Inflammatory macrophage (primary cell): ENCODE data around the gene ADAM8.

Source experiments
- DNase-seq, 2 donors: peaks; one replicate each; pipeline ENCODE4 v3.0.0-alpha.2; 2020 to 2022

Gene ADAM8

DNA sequence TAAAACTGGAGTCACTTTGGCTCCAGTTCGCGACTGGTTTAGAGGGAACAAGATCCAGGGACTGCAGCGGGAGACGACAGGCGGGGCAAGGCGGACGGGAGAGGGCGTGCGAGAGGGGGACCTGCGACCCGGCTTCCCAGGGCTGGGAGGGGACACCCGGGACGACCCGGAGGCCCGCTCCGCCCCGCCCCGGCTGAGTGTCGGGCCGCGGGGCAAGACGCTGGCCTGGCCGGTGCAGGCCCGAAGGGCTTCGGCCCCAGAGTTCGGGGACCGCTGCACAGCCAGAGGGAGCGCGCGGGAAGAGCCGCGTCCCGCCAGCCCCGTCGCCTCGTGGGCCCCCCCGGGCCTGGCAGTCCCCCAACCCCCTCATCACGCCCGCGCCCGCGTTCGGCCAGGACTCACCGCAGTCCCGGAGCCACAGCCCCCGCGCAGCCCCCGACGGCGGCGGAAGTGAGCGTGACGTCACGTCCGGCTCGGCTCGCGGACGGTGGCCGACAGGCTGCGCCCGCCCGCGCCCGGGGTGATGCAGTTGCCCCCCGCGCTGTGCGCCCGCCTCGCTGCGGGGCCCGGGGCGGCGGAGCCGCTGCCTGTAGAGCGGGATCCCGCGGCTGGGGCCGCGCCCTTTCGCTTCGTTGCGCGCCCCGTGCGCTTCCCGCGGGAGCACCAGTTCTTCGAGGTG is 31.9 kb upstream of the ADAM8 start, which contains the start of the genes TUBGCP2 and ZNF511:
Gene TUBGCP2 (minus strand): TSS at position 452 of the 679 bp plus-strand sequence. CDS start 5,931 bp downstream, outside the sequence.
Gene ZNF511 (plus strand): TSS at position 494 of the 679 bp plus-strand sequence. CDS start 30 bp downstream, at position 524.
- peak; percentile 86 to 92 for DNase-seq

- peak; percentile 25 to 53 for DNase-seq
Measured at GRCh38 chr10:133307776-133308420, 31.2 kb upstream of the ADAM8 start.

DNA sequence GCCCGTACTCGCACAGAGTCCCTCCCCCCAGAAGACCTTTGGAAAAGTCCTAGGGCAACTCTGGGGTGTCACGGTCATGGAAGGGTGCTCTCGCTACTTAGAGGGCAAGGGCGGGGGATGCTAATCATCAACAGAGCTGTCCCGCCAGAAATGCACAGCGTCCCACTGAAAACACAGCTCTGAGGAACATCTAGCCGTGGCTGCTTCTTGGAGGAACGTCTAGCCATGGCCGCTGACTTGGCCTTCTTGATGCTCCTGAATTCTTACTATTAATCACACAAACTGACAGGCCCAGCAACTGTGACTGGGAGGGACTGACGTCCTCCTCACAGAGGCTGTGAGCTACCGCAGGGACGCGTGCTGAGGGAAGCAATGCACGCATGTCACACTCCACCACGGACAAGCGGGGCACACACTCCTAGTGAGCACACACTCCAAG is 30.3 kb upstream of the ADAM8 start:
- no peak for DNase-seq

DNA sequence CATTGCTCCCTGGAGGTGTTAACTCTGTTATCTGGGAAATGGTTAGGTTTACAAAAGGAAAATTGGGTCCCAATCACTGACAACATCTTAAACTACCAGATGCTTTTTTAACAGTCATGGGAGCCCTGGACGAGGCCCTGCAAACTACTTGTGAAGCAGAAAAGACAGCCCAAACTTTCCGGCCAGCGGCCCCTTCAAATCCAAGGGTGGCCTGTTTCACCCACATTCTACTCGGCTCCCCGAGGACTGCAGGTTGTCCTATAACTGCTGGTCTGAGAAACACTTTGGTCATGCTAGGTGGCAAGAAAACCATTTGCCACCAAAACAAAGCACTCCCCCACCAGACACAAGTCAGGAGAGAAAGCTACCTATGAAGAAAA is 29.4 kb upstream of the ADAM8 start:
- DNase-seq = no peak

DNA sequence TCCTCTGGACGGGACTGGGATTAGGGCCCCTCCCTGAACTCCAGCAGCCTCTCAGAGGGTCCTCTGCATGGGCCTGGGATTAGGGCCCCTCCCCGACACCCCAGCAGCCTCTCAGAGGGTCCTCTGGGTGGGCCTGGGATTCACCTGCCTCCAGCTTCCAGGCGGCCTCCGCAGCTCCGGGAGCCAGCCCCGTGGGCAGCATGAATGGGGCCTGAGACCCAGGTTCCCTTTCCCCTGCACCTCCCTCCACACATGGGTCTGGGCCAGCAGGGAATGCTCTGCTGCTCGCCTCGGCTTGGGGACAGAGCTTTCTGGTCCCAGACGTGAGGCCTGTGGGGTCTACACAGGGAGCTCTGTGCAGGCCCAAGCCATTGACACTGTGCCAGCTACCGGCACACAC is 26.5 kb upstream of the ADAM8 start:
- no peak for DNase-seq

- DNase-seq = no peak
Measured at GRCh38 chr10:133302230-133302629, 25.6 kb upstream of the ADAM8 start.

GRCh38 chr10:133299738-133300137 is 23.1 kb upstream of the ADAM8 start:
- no peak for DNase-seq

DNA sequence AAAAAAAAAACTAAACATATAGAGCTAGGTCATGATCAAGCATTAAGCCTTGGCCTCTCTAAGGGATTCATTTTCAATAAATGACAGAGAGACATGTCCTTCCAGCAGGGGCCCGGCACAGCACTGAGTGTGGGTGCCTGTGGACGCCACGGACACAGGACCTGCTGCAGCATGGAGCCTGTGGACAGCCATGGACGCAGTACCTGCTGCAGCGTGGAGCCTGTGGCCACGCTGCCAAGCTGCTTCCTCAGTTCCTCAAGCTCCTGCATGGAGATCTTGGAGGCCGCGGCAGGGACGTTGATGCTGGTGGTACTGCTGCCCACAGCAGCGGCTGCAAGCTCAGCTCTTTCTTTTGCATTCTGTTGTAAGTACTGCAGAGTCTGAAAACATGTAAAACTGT is 22.6 kb upstream of the ADAM8 start:
- no peak for DNase-seq

DNA sequence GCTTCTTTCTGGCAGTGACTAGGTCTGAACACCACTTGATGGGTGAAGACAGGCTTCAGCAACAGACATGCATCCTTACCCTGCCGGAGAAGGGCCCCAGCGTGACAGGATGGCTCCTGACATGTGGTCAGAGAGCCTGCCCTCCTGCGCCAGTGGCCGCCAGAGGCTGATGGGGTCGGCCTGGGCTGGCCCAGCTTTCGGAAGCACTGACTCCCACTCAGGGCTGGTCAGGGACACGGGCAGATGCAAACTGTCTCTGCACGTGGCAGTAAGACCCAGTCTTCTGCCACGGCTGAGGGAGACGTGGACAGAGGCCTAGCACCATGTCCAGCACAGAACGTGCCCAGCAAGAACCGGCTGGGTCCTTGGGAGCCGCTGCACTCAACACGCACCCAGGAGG is 21.8 kb upstream of the ADAM8 start:
- DNase-seq = no peak

- no peak for DNase-seq
Measured at GRCh38 chr10:133297504-133297903, 20.8 kb upstream of the ADAM8 start.

GRCh38 chr10:133295426-133296320 is 19.0 kb upstream of the ADAM8 start:
- peak in 1 of 2 donors; percentile 50 for DNase-seq

- peak; percentile 88 to 93 for DNase-seq
Measured at GRCh38 chr10:133294189-133294588, 17.5 kb upstream of the ADAM8 start.

DNA sequence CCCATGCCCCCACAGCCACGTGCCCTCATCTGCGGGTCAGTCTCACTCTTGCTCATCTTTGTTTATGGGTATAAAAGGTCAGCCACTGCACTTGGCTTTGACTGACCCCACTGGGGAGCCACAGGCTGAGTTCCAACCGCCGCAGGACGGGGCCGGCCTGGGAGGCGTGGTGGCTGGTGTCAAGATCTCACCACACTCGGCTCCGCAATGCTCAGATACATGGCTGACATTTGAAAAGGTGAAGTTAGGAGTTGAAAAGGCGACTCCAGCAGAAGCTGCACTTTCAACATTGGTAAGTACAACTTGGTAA is 17.1 kb upstream of the ADAM8 start:
- DNase-seq = peak in 1 of 2 donors; percentile 8

DNA sequence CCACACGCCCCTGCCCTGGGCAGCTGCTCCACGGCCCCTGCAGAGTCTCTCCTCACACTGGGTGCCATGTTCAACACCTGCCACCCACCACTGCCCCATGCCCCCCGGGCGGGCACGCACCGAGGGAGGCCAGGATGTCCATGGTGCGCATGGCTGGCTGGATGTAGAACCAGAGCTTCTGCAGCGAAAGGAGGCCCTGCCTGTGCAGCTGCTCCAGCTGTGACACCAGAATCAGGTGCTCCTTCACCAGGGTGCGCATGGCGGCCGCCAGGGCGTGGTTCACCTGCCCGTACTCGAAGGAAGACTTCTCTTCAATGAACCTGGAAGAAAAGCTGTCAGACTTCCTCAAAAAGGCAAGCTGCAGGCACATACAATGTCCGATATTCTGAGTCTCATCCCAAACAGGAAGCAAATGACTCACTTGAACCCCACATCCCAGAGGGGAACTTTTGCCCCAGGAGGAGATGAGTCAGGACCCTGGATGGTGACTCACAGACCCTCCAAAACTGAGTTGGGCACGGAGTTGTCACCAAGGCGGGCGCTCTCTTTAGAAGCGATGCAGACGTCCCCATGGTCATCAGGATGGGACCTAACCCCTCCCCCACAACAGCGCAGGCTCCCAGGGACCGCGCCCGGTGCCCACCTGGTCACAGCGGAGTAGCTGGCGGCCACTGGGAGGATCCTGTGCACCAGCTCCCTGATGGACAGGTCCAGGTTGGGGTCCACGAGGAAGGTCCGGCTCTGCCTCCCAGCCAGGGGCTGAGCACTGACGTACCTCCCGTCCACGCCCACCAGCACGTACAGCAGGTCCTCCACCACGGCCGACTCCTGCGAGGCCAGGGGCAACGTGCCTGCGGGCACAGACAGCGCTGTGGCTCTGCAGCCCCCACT is 16.5 kb upstream of the ADAM8 start:
- DNase-seq = peak; percentile 84 to 94

DNA sequence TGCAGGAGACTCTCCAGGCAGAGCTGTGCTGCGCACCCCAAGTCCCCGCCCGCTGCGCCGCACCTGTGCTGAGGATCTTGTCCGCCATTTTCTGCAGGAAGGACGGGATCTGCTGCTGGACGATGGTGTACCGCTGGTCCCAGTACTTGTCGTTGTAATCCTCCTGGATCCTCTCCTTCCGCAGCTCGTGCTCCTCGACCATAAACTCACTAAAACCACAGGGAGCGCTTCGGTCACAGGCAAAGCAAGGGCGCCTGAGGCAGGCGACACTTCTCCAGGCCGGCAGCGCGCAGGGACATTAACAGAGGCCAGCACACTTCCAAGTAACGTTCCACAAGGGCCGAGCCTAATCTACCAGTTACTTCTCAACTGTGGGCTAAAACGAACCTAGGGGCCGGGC is 13.1 kb upstream of the ADAM8 start:
- no peak for DNase-seq

DNA sequence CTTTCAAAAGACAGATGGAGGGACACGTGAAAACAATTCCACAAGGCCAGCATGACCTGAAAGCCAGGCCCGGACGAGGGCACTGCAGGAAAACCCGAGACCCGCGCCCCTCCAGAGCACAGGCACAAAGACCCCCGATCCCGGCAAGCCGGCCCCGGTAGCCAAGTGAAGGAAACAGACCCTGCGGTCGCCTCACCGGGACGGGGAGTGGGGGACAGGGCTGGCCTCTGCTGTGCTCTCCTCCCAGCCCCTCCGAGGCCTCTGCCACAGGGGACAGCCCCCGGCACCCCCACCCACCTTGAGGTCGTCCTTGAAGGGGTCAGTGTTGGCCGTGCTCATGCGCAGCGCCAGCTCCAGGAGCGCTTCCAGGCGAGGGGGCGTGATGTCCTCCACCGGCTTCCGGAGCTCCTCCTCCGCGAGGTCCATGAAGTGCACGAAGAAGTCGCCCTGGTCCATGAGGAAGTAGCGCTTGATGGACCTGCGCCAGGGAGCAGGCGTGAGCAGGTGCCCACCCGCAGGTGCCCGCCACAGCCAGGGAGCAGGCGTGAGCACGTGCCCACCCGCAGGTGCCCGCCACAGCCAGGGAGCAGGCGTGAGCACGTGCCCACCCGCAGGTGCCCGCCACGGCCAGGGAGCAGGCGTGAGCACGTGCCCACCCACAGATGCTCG is 11.3 kb upstream of the ADAM8 start:
- DNase-seq = no peak

GRCh38 chr10:133286366-133286765 is 9.7 kb upstream of the ADAM8 start:
- DNase-seq = no peak

- DNase-seq = no peak
Measured at GRCh38 chr10:133285217-133285616, 8.5 kb upstream of the ADAM8 start.

- DNase-seq = no peak
Measured at GRCh38 chr10:133283931-133284330, 7.3 kb upstream of the ADAM8 start.

DNA sequence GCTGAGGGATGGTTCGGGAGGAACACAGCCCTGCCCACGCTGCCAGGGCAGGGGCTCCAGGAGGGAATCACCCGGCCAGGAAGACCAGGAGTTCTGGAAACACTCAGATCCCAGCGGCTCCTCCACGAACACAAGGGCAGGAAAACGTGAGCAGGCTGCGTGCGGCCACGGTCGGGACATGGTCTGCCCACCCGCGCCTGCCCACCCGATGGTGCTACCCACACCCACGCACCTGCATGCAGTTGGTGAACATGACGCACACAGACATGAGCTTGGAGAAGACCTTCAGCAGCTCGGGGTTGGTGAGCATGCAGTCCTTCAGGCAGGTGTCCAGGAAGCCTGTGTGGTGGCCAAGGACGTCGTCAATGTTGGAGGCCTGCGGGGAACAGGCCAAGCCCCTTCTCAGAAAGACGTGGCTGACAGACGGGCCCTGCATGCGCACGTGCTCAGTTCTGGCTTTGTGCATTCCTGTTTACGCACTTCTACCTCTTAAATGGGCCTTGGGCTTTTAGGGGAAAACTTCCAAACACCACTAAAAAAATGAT is 6.2 kb upstream of the ADAM8 start:
- no peak for DNase-seq

GRCh38 chr10:133281628-133282372 is 5.1 kb upstream of the ADAM8 start:
- DNase-seq = no peak
